H1 (cell line): ENCODE measurements around the gene FGF13. TPM values are rescaled to one million over a fixed set of nuclear protein-coding genes. Genes with fewer than 3 reads are reported as not detected.

ENCODE experiments used
- TAF7 ChIP-seq: optimal IDR thresholded peaks from 2 replicates; pipeline ENCODE3; 2011; ENCODE audit warnings: low read depth, mild to moderate bottlenecking, inconsistent platforms, low read length, moderate library complexity, borderline replicate concordance
- TBP ChIP-seq: IDR thresholded peaks from 2 replicates; pipeline ENCODE4 v1.6.1; 2011; ENCODE audit warnings: low read depth, low read length, improper control_type of control experiment
- polyA plus RNA-seq, 7 experiments: library from polyadenylated mRNA; depleted of rRNA in 3 of 7; stranded (reverse) in 5 of 7; unstranded in 2 of 7; fragments of >200 nt in 5 of 7; fragments of 200-250 nt in 2 of 7; gene quantifications; 1 replicate in 5 of 7; 2 replicates in 1 of 7; 4 replicates in 1 of 7; pipeline versions ENCODE4 v1.2.1 to v1.2.3, GENCODE V29; 2011 to 2013; ENCODE audit warnings: missing spikeins in 2 of 7, mixed read lengths in 2 of 7
- total RNA-seq: library from RNA; stranded (reverse); fragmentation: NEBNext Ultra II Directional; extraction: Animal tissue kit (Norgen Biotek cat#: 25700); gene quantifications from 2 replicates; pipeline ENCODE4 v1.2.1, GENCODE V29; 2021
- TF ChIP-seq, protein P1 (sequence below): IDR thresholded peaks from 2 replicates; pipeline ENCODE4 v1.6.1; 2012; ENCODE audit warnings: low read length, inconsistent platforms

Gene FGF13
- total and polyA plus RNA-seq, 2 of the 8 experiments (the other 6 are each of a cell fraction or from before 2014, with no cell fraction given), result 10.1 to 36.1 TPM

GRCh38 chrX:138740341-138740740 is 28.8 kb upstream of the FGF13 start (continued):
- TF ChIP-seq, protein P1, sequence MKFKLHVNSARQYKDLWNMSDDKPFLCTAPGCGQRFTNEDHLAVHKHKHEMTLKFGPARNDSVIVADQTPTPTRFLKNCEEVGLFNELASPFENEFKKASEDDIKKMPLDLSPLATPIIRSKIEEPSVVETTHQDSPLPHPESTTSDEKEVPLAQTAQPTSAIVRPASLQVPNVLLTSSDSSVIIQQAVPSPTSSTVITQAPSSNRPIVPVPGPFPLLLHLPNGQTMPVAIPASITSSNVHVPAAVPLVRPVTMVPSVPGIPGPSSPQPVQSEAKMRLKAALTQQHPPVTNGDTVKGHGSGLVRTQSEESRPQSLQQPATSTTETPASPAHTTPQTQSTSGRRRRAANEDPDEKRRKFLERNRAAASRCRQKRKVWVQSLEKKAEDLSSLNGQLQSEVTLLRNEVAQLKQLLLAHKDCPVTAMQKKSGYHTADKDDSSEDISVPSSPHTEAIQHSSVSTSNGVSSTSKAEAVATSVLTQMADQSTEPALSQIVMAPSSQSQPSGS, result no peak
- TF ChIP-seq TBP (no peak), TAF7 (no peak)
